HepG2 (cell line): ENCODE measurements around the gene DAD1. TPM values are rescaled to one million over a fixed set of nuclear protein-coding genes. Genes with fewer than 3 reads are reported as not detected.
A peak's percentile ranks its signal among the peaks of the same experiment; 100 is the strongest.

Experiments
- ATAC-seq: fragments of 200-7000 bp; cut with Tn5 transposase; 3 replicates; pipeline ENCODE4 v1.9.1; 2020; ENCODE audit warnings: mild to moderate bottlenecking, moderate library complexity
- BruUV-seq: library from RNA; stranded (reverse); fragments of 400-500 nt; replicated peaks from 2 replicates; lab custom pipeline; 2021; lab: Mats Ljungman, UMichigan
- CTCF ChIA-PET: fragments of 300-600 bp; formaldehyde crosslinking; extraction: SDS; loops from one replicate; lab custom pipeline; 2021; ENCODE audit warnings: low total read pairs, inconsistent platforms, low intra/inter-chr PET ratio; lab: Yijun Ruan, JAX
- POLR2A ChIA-PET: fragments of 350-600 bp; sonication (Branson Sonifier 250); formaldehyde crosslinking; loops from one replicate; lab custom pipeline; 2020; ENCODE audit warnings: antibody characterized with exemption, inconsistent platforms; lab: Yijun Ruan, JAX
- DNase-seq: peaks from one replicate; pipeline ENCODE4 v3.0.0-alpha.2; 2015; ENCODE audit warnings: low spot score
- FAIRE-seq: peaks from 3 replicates; lab custom pipeline; 2011; peaks lifted over from hg19 to GRCh38; lab: Jason Lieb, UNC
- H2AFZ ChIP-seq: one replicate; pipeline ENCODE4 v1.6.1; 2011; ENCODE audit warnings: low read length, inconsistent platforms
- H3K27ac ChIP-seq: fragments of 300-600 bp; 3 replicates; pipeline ENCODE4 v1.8.0; 2011; ENCODE audit warnings: mixed run types, mild to moderate bottlenecking, mixed read lengths, low read length, inconsistent platforms; ENCODE audit not compliant: insufficient read depth; ENCODE audit errors: extremely low read length
- H3K27me3 ChIP-seq, 2 experiments: fragments of 200-600 bp in 1 of 2; 2 replicates in 1 of 2; 3 replicates in 1 of 2; pipeline versions ENCODE4 v1.6.0 to v1.8.0; 2011; ENCODE audit warnings: low read length in 2 of 2, mild to moderate bottlenecking in 2 of 2, moderate library complexity in 2 of 2, inconsistent platforms in 1 of 2; ENCODE audit not compliant: insufficient read depth in 2 of 2, control insufficient read depth in 1 of 2
- H3K36me3 ChIP-seq, 2 experiments: fragments of 200-600 bp in 1 of 2; replicated peaks in 1 of 2; 2 replicates in 1 of 2; 3 replicates in 1 of 2; pipeline versions ENCODE4 v1.5.1 to v1.8.0; 2011; ENCODE audit warnings: low read length in 2 of 2, inconsistent platforms in 1 of 2; ENCODE audit not compliant: insufficient read depth in 2 of 2, control insufficient read depth in 1 of 2
- H3K4me1 ChIP-seq: 2 replicates; pipeline ENCODE4 v1.5.1; 2012; ENCODE audit warnings: low read length, inconsistent platforms; ENCODE audit not compliant: insufficient read depth
- H3K4me2 ChIP-seq: 2 replicates; pipeline ENCODE4 v1.6.0; 2011; ENCODE audit warnings: low read depth, low read length, inconsistent platforms
- H3K4me3 ChIP-seq, 3 experiments: fragments of 200-600 bp in 1 of 3; sonication (generic), shearing (Covaris generic) in 1 of 3; replicated peaks in 1 of 3; 2 replicates each; pipeline ENCODE4 v1.5.1; 2011 to 2016; ENCODE audit warnings: low read length in 3 of 3, inconsistent platforms in 2 of 3, low read depth in 2 of 3, mild to moderate bottlenecking in 2 of 3, control low read depth in 1 of 3, mixed read lengths in 1 of 3; ENCODE audit not compliant: insufficient read depth in 1 of 3
- H3K79me2 ChIP-seq: one replicate; pipeline ENCODE4 v1.6.1; 2011; ENCODE audit warnings: low read length, inconsistent platforms; ENCODE audit not compliant: insufficient read depth
- H3K9ac ChIP-seq: 2 replicates; pipeline ENCODE4 v1.6.0; 2011; ENCODE audit warnings: mild to moderate bottlenecking, low read depth, low read length, inconsistent platforms; ENCODE audit not compliant: insufficient read depth
- H3K9me3 ChIP-seq: 2 replicates; pipeline ENCODE4 v1.5.1; 2012; ENCODE audit warnings: mild to moderate bottlenecking, low read length
- H4K20me1 ChIP-seq: 2 replicates; pipeline ENCODE4 v1.6.0; 2011; ENCODE audit warnings: inconsistent platforms, mild to moderate bottlenecking, low read length, moderate library complexity; ENCODE audit not compliant: insufficient read depth
- ATF7-NPFF ChIP-seq: sonication (generic); formaldehyde crosslinking; IDR thresholded peaks from 2 replicates; pipeline ENCODE4 v1.8.1; 2023; ENCODE audit warnings: mild to moderate bottlenecking, low read depth, missing genetic modification reagents, moderate library complexity
- DRAP1 ChIP-seq: IDR thresholded peaks from 2 replicates; pipeline ENCODE4 v1.6.1; 2016; ENCODE audit warnings: missing genetic modification reagents, missing compliant biosample characterization
- ETV6 ChIP-seq: sonication (generic); formaldehyde crosslinking; conservative IDR thresholded peaks from 2 replicates; pipeline ENCODE4 v1.4.0; 2020; ENCODE audit warnings: missing genetic modification reagents
- RFX3 ChIP-seq: IDR thresholded peaks from 2 replicates; pipeline ENCODE4 v1.6.1; 2016; ENCODE audit warnings: missing biosample characterization, missing genetic modification reagents
- SMAD9 ChIP-seq: sonication (generic); formaldehyde crosslinking; IDR thresholded peaks from 2 replicates; pipeline ENCODE4 v1.5.1; 2020; ENCODE audit warnings: mild to moderate bottlenecking, missing genetic modification reagents
- SNAPC2 ChIP-seq: sonication (generic); formaldehyde crosslinking; IDR thresholded peaks from 2 replicates; pipeline ENCODE4 v1.8.1; 2022; ENCODE audit warnings: mild to moderate bottlenecking, missing genetic modification reagents
- ZBTB46 ChIP-seq: sonication (generic); formaldehyde crosslinking; IDR thresholded peaks from 2 replicates; pipeline ENCODE4 v1.4.0; 2020; ENCODE audit warnings: mild to moderate bottlenecking, missing genetic modification reagents, borderline replicate concordance
- ZNF598 ChIP-seq: sonication (generic); formaldehyde crosslinking; IDR thresholded peaks from 2 replicates; pipeline ENCODE4 v1.5.1; 2020; ENCODE audit warnings: mild to moderate bottlenecking, missing genetic modification reagents, borderline replicate concordance
- in situ Hi-C: cut with HindIII; loops from 2 replicates; pipeline ENCODE4 v1.10.0; 2017; ENCODE audit warnings: low pct_unique_long_range_greater_than_20kb; ENCODE audit not compliant: extremely low pct_ligation_motif_present
- intact Hi-C: fragments of 100-400 bp; cut with micrococcal nuclease; formaldehyde crosslinking; loops from one replicate; pipeline ENCODE4 v1.10.0; 2022; ENCODE audit not compliant: unreplicated experiment
- polyA plus RNA-seq, 8 experiments: library from polyadenylated mRNA; depleted of rRNA in 3 of 8; stranded (reverse) in 7 of 8; unstranded in 1 of 8; fragments of >200 nt; fragmentation: Illumina TruSeq in 4 of 8; extraction: Trizol in 4 of 8; gene quantifications; 2 replicates each; pipeline versions ENCODE4 v1.2.1 to v1.2.3, GENCODE V29; 2011 to 2016; ENCODE audit warnings: low read depth in 4 of 8, missing spikeins in 1 of 8, mixed read lengths in 1 of 8; ENCODE audit not compliant: insufficient read depth in 1 of 8
- total RNA-seq, 5 experiments: library from RNA; depleted of rRNA; stranded (reverse); fragments of >200 nt; fragmentation: Illumina TruSeq; extraction: Trizol; gene quantifications; 2 replicates each; pipeline ENCODE4 v1.2.3, GENCODE V29; 2016; ENCODE audit warnings: low read depth in 1 of 5

The DAD1 gene
- total and polyA plus RNA-seq, 2 of the 13 experiments (the other 11 are each of a cell fraction or from before 2014, with no cell fraction given) = 558 to 626 TPM

- CTCF ChIA-PET = interaction anchor here (1.7 kb wide), 1 partner anchor 53 kb away, joined by 6 read pairs; no protein-coding TSS in a partner anchor
- FAIRE-seq = no peak
- H3K4me1 ChIP-seq = peaks cover 34% of the 10 kb centered on the region
- BruUV-seq = no TSS peak
- no peaks in the 10 kb centered on the region; a peak in 1 of 5 replicates for H3K27me3 ChIP-seq
- peaks cover 12 to 32% of the 10 kb centered on the region in 2 experiments for H3K36me3 ChIP-seq
- TF ChIP-seq DRAP1 (CRISPR knock-in tag) (no peak), SNAPC2 (CRISPR knock-in tag) (0 out of 2 replicates have a peak, but pooled peaks have one; percentile 11), ATF7-NPFF (CRISPR knock-in tag) (no peak), ZBTB46 (CRISPR knock-in tag) (no peak), RFX3 (CRISPR knock-in tag) (0 out of 2 replicates have a peak, but pooled peaks have one; percentile 15), ZNF598 (CRISPR knock-in tag) (no peak), ETV6 (CRISPR knock-in tag) (0 out of 2 replicates have a peak, but pooled peaks have one; percentile 21), SMAD9 (no peak)
- H3K9ac ChIP-seq = no peak overlapping the region
- no peak for ATAC-seq
- in situ Hi-C loops (no loop called here), intact Hi-C loops (no loop called here)
- no peak overlapping the region for H3K4me3 ChIP-seq
- peaks cover 11% of the 10 kb centered on the region for H3K79me2 ChIP-seq
- H4K20me1 ChIP-seq = no peaks in the 10 kb centered on the region
- POLR2A ChIA-PET = interaction anchor here (3.1 to 4.9 kb wide), 2 partner anchors 11 to 14 kb away, joined by 11 to 139 read pairs; partner anchors contain the start of gene DAD1
- H3K9me3 ChIP-seq = no peaks in the 10 kb centered on the region
- H2AFZ ChIP-seq = no peak overlapping the region
- DNase-seq = no peak
- H3K27ac ChIP-seq = no peak overlapping the region
- H3K4me2 ChIP-seq = no peak overlapping the region
These were observed 11.0 kb upstream of the DAD1 start for GRCh38 chr14:22600027-22600426.
